H1 (cell line): ENCODE data around the gene VIPAS39. TPM values are rescaled to one million over a fixed set of nuclear protein-coding genes. Genes with fewer than 3 reads are reported as not detected.

Experiments
- CTCF ChIA-PET: fragments of 300-600 bp; sonication (Branson Sonifier 250); formaldehyde crosslinking; loops from one replicate; lab custom pipeline; 2021; ENCODE audit not compliant: partially characterized antibody; lab: Charles Lee
- POLR2A ChIA-PET: fragments of 300-600 bp; sonication (Branson Sonifier 250); formaldehyde crosslinking; loops from one replicate; lab custom pipeline; 2021; ENCODE audit warnings: inconsistent platforms; ENCODE audit not compliant: partially characterized antibody; lab: Charles Lee
- DNase-seq, 2 experiments: peaks; one replicate each; pipeline versions ENCODE4 v3.0.0 to v3.0.0-alpha.2; 2010 to 2022; ENCODE audit warnings: low spot score in 2 of 2, low read depth in 1 of 2, mixed read lengths in 1 of 2
- FAIRE-seq: peaks from 2 replicates; lab custom pipeline; 2011; peaks lifted over from hg19 to GRCh38; lab: Jason Lieb, UNC
- H2AFZ ChIP-seq: 2 replicates; pipeline ENCODE4 v1.8.1; 2012; ENCODE audit warnings: low read length, inconsistent platforms
- H2AK5ac ChIP-seq: 2 replicates; pipeline ENCODE4 v1.6.1; 2013; ENCODE audit warnings: low read depth, low read length
- H2BK120ac ChIP-seq: replicated peaks from 2 replicates; pipeline ENCODE3; 2013; ENCODE audit warnings: low read depth, low read length, inconsistent platforms
- H2BK12ac ChIP-seq: 2 replicates; pipeline ENCODE4 v1.6.1; 2013; ENCODE audit warnings: low read depth, low read length
- H2BK15ac ChIP-seq: 2 replicates; pipeline ENCODE4 v1.6.1; 2013; ENCODE audit warnings: low read length
- H2BK20ac ChIP-seq: 2 replicates; pipeline ENCODE4 v1.6.1; 2013; ENCODE audit warnings: low read length
- H2BK5ac ChIP-seq: 2 replicates; pipeline ENCODE4 v1.6.1; 2013; ENCODE audit warnings: low read depth, low read length
- H3K14ac ChIP-seq: 2 replicates; pipeline ENCODE4 v1.6.1; 2013; ENCODE audit warnings: inconsistent platforms; ENCODE audit not compliant: insufficient read length
- H3K18ac ChIP-seq: 2 replicates; pipeline ENCODE4 v1.6.1; 2013; ENCODE audit warnings: low read length; ENCODE audit errors: extremely low read depth
- H3K23ac ChIP-seq: 2 replicates; pipeline ENCODE4 v1.6.1; 2013; ENCODE audit warnings: inconsistent platforms; ENCODE audit not compliant: insufficient read length
- H3K23me2 ChIP-seq: 2 replicates; pipeline ENCODE4 v1.6.1; 2013; ENCODE audit warnings: low read depth, low read length
- H3K27ac ChIP-seq: 2 replicates; pipeline ENCODE4 v1.6.1; 2011; ENCODE audit warnings: low read depth, low read length, inconsistent platforms
- H3K27me3 ChIP-seq, 4 experiments: replicated peaks in 1 of 4; 1 replicate in 1 of 4; 2 replicates in 3 of 4; pipeline versions ENCODE4 v1.6.1 to v1.8.1; 2011 to 2013; ENCODE audit warnings: low read length in 3 of 4, mild to moderate bottlenecking in 3 of 4, inconsistent platforms in 2 of 4, mixed read lengths in 2 of 4, moderate library complexity in 1 of 4; ENCODE audit not compliant: control insufficient read depth in 3 of 4, insufficient read depth in 3 of 4; ENCODE audit errors: extremely low read depth in 1 of 4
- H3K36me3 ChIP-seq, 4 experiments: 2 replicates each; pipeline versions ENCODE4 v1.6.1 to v1.8.1; 2011 to 2013; ENCODE audit warnings: mild to moderate bottlenecking in 4 of 4, low read length in 3 of 4, moderate library complexity in 2 of 4, control low read depth in 1 of 4, inconsistent platforms in 1 of 4; ENCODE audit not compliant: insufficient read depth in 4 of 4, control insufficient read depth in 2 of 4
- H3K4ac ChIP-seq: replicated peaks from 2 replicates; pipeline ENCODE3; 2013; ENCODE audit warnings: low read length, low read depth, mixed read lengths, inconsistent platforms; ENCODE audit not compliant: insufficient read length
- H3K4me1 ChIP-seq, 4 experiments: replicated peaks in 1 of 4; 1 replicate in 1 of 4; 2 replicates in 3 of 4; pipeline versions ENCODE4 v1.6.1 to v1.8.1; 2011 to 2013; ENCODE audit warnings: low read length in 3 of 4, inconsistent platforms in 2 of 4, mixed read lengths in 1 of 4; ENCODE audit not compliant: insufficient read depth in 4 of 4, control insufficient read depth in 3 of 4
- H3K4me2 ChIP-seq, 2 experiments: 2 replicates each; pipeline versions ENCODE4 v1.6.1 to v1.8.1; 2011 to 2013; ENCODE audit warnings: low read depth in 2 of 2, low read length in 2 of 2, control low read depth in 1 of 2, inconsistent platforms in 1 of 2, mild to moderate bottlenecking in 1 of 2; ENCODE audit not compliant: insufficient read depth in 1 of 2
- H3K4me3 ChIP-seq, 4 experiments: fragments of 200-600, 300-600 bp in 1 of 4; sonication (generic), shearing (Covaris generic), sonication (Bioruptor Twin) in 1 of 4; 2 replicates each; pipeline versions ENCODE4 v1.5.1 to v1.8.1; 2011 to 2016; ENCODE audit warnings: low read length in 4 of 4, low read depth in 3 of 4, control low read depth in 2 of 4, inconsistent platforms in 2 of 4, mild to moderate bottlenecking in 2 of 4, mixed read lengths in 1 of 4, moderate library complexity in 1 of 4; ENCODE audit not compliant: insufficient read depth in 2 of 4; ENCODE audit errors: extremely low read depth in 1 of 4
- H3K56ac ChIP-seq: replicated peaks from 2 replicates; pipeline ENCODE3; 2013; ENCODE audit warnings: low read depth, mild to moderate bottlenecking, mixed read lengths, low read length, inconsistent platforms; ENCODE audit not compliant: insufficient read length
- H3K79me1 ChIP-seq: 2 replicates; pipeline ENCODE4 v1.6.1; 2013; ENCODE audit warnings: low read depth, low read length, control low read depth
- H3K79me2 ChIP-seq, 2 experiments: 2 replicates each; pipeline versions ENCODE4 v1.6.1 to v1.8.1; 2012 to 2013; ENCODE audit warnings: low read length in 2 of 2, mild to moderate bottlenecking in 2 of 2, inconsistent platforms in 1 of 2; ENCODE audit not compliant: insufficient read depth in 2 of 2, control insufficient read depth in 1 of 2
- H3K9ac ChIP-seq, 4 experiments: replicated peaks in 1 of 4; 1 replicate in 1 of 4; 2 replicates in 3 of 4; pipeline versions ENCODE4 v1.6.1 to v1.8.1; 2011 to 2013; ENCODE audit warnings: low read depth in 3 of 4, low read length in 3 of 4, control low read depth in 2 of 4, mild to moderate bottlenecking in 2 of 4, moderate library complexity in 2 of 4, inconsistent platforms in 1 of 4; ENCODE audit errors: extremely low read depth in 1 of 4
- H3K9me3 ChIP-seq, 2 experiments: 2 replicates each; pipeline versions ENCODE4 v1.6.1 to v1.8.1; 2012 to 2013; ENCODE audit warnings: mild to moderate bottlenecking in 2 of 2, moderate library complexity in 2 of 2, control low read depth in 1 of 2, inconsistent platforms in 1 of 2, low read depth in 1 of 2, low read length in 1 of 2, mixed read lengths in 1 of 2; ENCODE audit not compliant: insufficient read depth in 2 of 2
- H4K20me1 ChIP-seq, 2 experiments: replicated peaks in 1 of 2; 2 replicates each; pipeline versions ENCODE3 to v1.8.1; 2011 to 2013; ENCODE audit warnings: inconsistent platforms in 2 of 2, low read length in 2 of 2, mild to moderate bottlenecking in 1 of 2; ENCODE audit not compliant: insufficient read depth in 2 of 2, control insufficient read depth in 1 of 2
- H4K5ac ChIP-seq: 2 replicates; pipeline ENCODE4 v1.6.1; 2013; ENCODE audit warnings: low read length, low read depth, mixed read lengths, inconsistent platforms; ENCODE audit not compliant: insufficient read length
- H4K8ac ChIP-seq: 2 replicates; pipeline ENCODE4 v1.8.0; 2013; ENCODE audit warnings: mild to moderate bottlenecking, moderate library complexity, low read length, inconsistent platforms; ENCODE audit not compliant: insufficient read depth; ENCODE audit errors: extremely low read depth
- H4K91ac ChIP-seq: replicated peaks from 2 replicates; pipeline ENCODE3; 2013; ENCODE audit warnings: low read length, mixed read lengths, inconsistent platforms; ENCODE audit not compliant: insufficient read length
- ATF2 ChIP-seq: IDR thresholded peaks from 2 replicates; pipeline ENCODE4 v1.6.1; 2012; ENCODE audit warnings: low read length, inconsistent platforms
- CBX5 ChIP-seq: fragments of 300-800, 300-1000 bp; sonication (generic); IDR thresholded peaks from 2 replicates; pipeline ENCODE4 v1.7.1; 2016; ENCODE audit warnings: antibody characterized with exemption, low read length, low read depth
- FOSL1 ChIP-seq: IDR thresholded peaks from 2 replicates; pipeline ENCODE4 v1.6.1; 2011; ENCODE audit warnings: mild to moderate bottlenecking, low read depth, low read length, moderate library complexity; ENCODE audit not compliant: insufficient read depth
- HDAC6 ChIP-seq: IDR thresholded peaks from one replicate; pipeline ENCODE4 v1.7.1; 2012; ENCODE audit warnings: low read depth, mild to moderate bottlenecking, inconsistent platforms, low read length, moderate library complexity
- JUND ChIP-seq: IDR thresholded peaks from 2 replicates; pipeline ENCODE4 v1.6.1; 2011; ENCODE audit warnings: mild to moderate bottlenecking, improper control_type of control experiment, low read length
- RBBP5 ChIP-seq: IDR thresholded peaks from 2 replicates; pipeline ENCODE4 v1.7.1; 2012; ENCODE audit warnings: low read depth, mild to moderate bottlenecking, inconsistent platforms, low read length, moderate library complexity, borderline replicate concordance
- SP2 ChIP-seq: IDR thresholded peaks from 2 replicates; pipeline ENCODE4 v1.6.1; 2012; ENCODE audit warnings: mild to moderate bottlenecking, low read length, inconsistent platforms
- TCF12 ChIP-seq: IDR thresholded peaks from 2 replicates; pipeline ENCODE4 v1.6.1; 2011; ENCODE audit warnings: low read depth, mild to moderate bottlenecking, low read length
- WGBS, 2 experiments: shearing (Covaris generic) in 1 of 2; methylation state at CpG; one replicate each; pipeline versions ENCODE4 v1.1.6 to v1.1.7; 2013 to 2015; ENCODE audit warnings: low lambda C conversion rate in 2 of 2, mixed read lengths in 2 of 2, inconsistent platforms in 1 of 2, low coverage in 1 of 2, missing lambda C conversion rate in 1 of 2; ENCODE audit not compliant: insufficient replicate concordance in 2 of 2, insufficient coverage in 1 of 2, insufficient read length in 1 of 2; ENCODE audit errors: extremely low coverage in 1 of 2, missing lambda C conversion rate in 1 of 2; 5-methylcytosine and 5-hydroxymethylcytosine counted together
- polyA plus RNA-seq, 7 experiments: library from polyadenylated mRNA; depleted of rRNA in 3 of 7; stranded (reverse) in 5 of 7; unstranded in 2 of 7; fragments of >200 nt in 5 of 7; fragments of 200-250 nt in 2 of 7; gene quantifications; 1 replicate in 5 of 7; 2 replicates in 1 of 7; 4 replicates in 1 of 7; pipeline versions ENCODE4 v1.2.1 to v1.2.3, GENCODE V29; 2011 to 2013; ENCODE audit warnings: missing spikeins in 2 of 7, mixed read lengths in 2 of 7
- total RNA-seq: library from RNA; stranded (reverse); fragmentation: NEBNext Ultra II Directional; extraction: Animal tissue kit (Norgen Biotek cat#: 25700); gene quantifications from 2 replicates; pipeline ENCODE4 v1.2.1, GENCODE V29; 2021

Gene VIPAS39
- total and polyA plus RNA-seq, 2 of the 8 experiments (the other 6 are each of a cell fraction or from before 2014, with no cell fraction given) = 19.6 to 20.6 TPM

- peaks cover 0 to 3% of the 10 kb centered on the region in 2 experiments for H4K20me1 ChIP-seq
- 86% methylated on average over 12 of the region's 14 CpGs; no CpG with 5 or more reads in 1 of the 2 experiments for WGBS, 2 experiments
- H3K79me1 ChIP-seq = no peaks in the 10 kb centered on the region
- H3K9ac ChIP-seq = no peak overlapping the region
- no peak overlapping the region for H3K18ac ChIP-seq
- H3K27me3 ChIP-seq = no peaks in the 10 kb centered on the region
- no peak overlapping the region for H4K91ac ChIP-seq
- no peak overlapping the region for H3K14ac ChIP-seq
- H3K4me2 ChIP-seq = no peak overlapping the region
- no peak for TF ChIP-seq CBX5
- TF ChIP-seq ATF2 = no peak
- TF ChIP-seq HDAC6 = no peak
- no peak for TF ChIP-seq JUND
- TF ChIP-seq TCF12 = no peak
- no peak for TF ChIP-seq SP2
- no peak for TF ChIP-seq FOSL1
- TF ChIP-seq RBBP5 = no peak
- no peaks in the 10 kb centered on the region for H3K23me2 ChIP-seq
- H2BK120ac ChIP-seq = no peak overlapping the region
- no peak overlapping the region for H3K4me3 ChIP-seq
- no peak overlapping the region for H2AK5ac ChIP-seq
- H2AFZ ChIP-seq = no peak overlapping the region
- H3K4me1 ChIP-seq = peaks cover 0 to 6% (median 3%) of the 10 kb centered on the region in 4 experiments; a peak in 3 of 7 replicates
- H4K8ac ChIP-seq = 0 out of 2 replicates have a peak overlapping the region, but pooled peaks have one; percentile 35
- H2BK15ac ChIP-seq = no peak overlapping the region
- DNase-seq (no peak), FAIRE-seq (no peak)
- ChIA-PET CTCF (interaction anchor here (0.6 to 3.9 kb wide), 4 partner anchors 10 to 82 kb away, joined by 3 to 32 read pairs (median 4); partner anchors contain the start of genes AHSA1 and VIPAS39), POLR2A (interaction anchor here (1.0 to 1.6 kb wide), 3 partner anchors 10 to 12 kb away, joined by 3 to 6 read pairs (median 4); partner anchors contain the start of genes AHSA1 and VIPAS39)
- no peak overlapping the region for H4K5ac ChIP-seq
- no peak overlapping the region for H3K56ac ChIP-seq
- no peak overlapping the region for H3K23ac ChIP-seq
- no peak overlapping the region for H2BK5ac ChIP-seq
- H2BK20ac ChIP-seq = no peak overlapping the region
- no peak overlapping the region for H3K27ac ChIP-seq
- peaks cover 19 to 55% (median 35%) of the 10 kb centered on the region in 4 experiments for H3K36me3 ChIP-seq
- H2BK12ac ChIP-seq = no peak overlapping the region
- no peaks in the 10 kb centered on the region for H3K79me2 ChIP-seq
- H3K9me3 ChIP-seq = no peaks in the 10 kb centered on the region
- no peak overlapping the region for H3K4ac ChIP-seq
These were observed 11.7 kb upstream of the VIPAS39 start for GRCh38 chr14:77469067-77469505.
